Measurements from ENCODE around the gene COL19A1.
A peak's percentile ranks its signal among the peaks of the same experiment; 100 is the strongest.

Gene COL19A1

GRCh38 chr6:70072540-70073179, 206.3 kb downstream of the COL19A1 start:
- no peak for DNase-seq

GRCh38 chr6:70073637-70074036, 207.3 kb downstream of the COL19A1 start:
- DNase-seq, result no peak

- DNase-seq, result no peak
Observed at GRCh38 chr6:70079241-70079640, 212.9 kb downstream of the COL19A1 start.

GRCh38 chr6:70080443-70081070, 214.2 kb downstream of the COL19A1 start:
- DNase-seq, result no peak

GRCh38 chr6:70082830-70083229, 216.5 kb downstream of the COL19A1 start:
- no peak for DNase-seq

GRCh38 chr6:70086806-70087205, 220.4 kb downstream of the COL19A1 start:
- DNase-seq, result no peak

GRCh38 chr6:70094156-70094555, 227.8 kb downstream of the COL19A1 start:
- no peak for DNase-seq

GRCh38 chr6:70099732-70100131, 233.4 kb downstream of the COL19A1 start:
- no peak for DNase-seq

- no peak for DNase-seq
Observed at GRCh38 chr6:70103798-70104197, 237.4 kb downstream of the COL19A1 start.

- DNase-seq, result no peak
Observed at GRCh38 chr6:70107852-70108629, 241.7 kb downstream of the COL19A1 start.

- DNase-seq, result no peak
Observed at GRCh38 chr6:70110126-70111022, 244.0 kb downstream of the COL19A1 start.

- DNase-seq, result no peak
Observed at GRCh38 chr6:70111737-70112136, 245.4 kb downstream of the COL19A1 start.

- DNase-seq, result no peak
Observed at GRCh38 chr6:70112716-70113115, 246.4 kb downstream of the COL19A1 start.

- no peak for DNase-seq
Observed at GRCh38 chr6:70113171-70113570, 246.8 kb downstream of the COL19A1 start.

- no peak for DNase-seq
Observed at GRCh38 chr6:70118670-70119069, 252.3 kb downstream of the COL19A1 start.

GRCh38 chr6:70119218-70119835, 253.0 kb downstream of the COL19A1 start:
- no peak for DNase-seq

GRCh38 chr6:70124443-70124842, 258.1 kb downstream of the COL19A1 start:
- no peak for DNase-seq

GRCh38 chr6:70124882-70125545, 258.7 kb downstream of the COL19A1 start:
- DNase-seq, result peak; percentile 13

- no peak for DNase-seq
Observed at GRCh38 chr6:70125602-70126001, 259.2 kb downstream of the COL19A1 start.

- DNase-seq, result no peak
Observed at GRCh38 chr6:70129341-70129740, 263.0 kb downstream of the COL19A1 start.

GRCh38 chr6:70130865-70131264, 264.5 kb downstream of the COL19A1 start:
- no peak for DNase-seq

- no peak for DNase-seq
Observed at GRCh38 chr6:70131528-70131927, 265.2 kb downstream of the COL19A1 start.
